Embryonic facial prominence (tissue), 1 donor: ENCODE results near the gene CMAS.
"Not testable (repeated sequence)": the region's sequence is repeated elsewhere in the genome, so short reads cannot be mapped to it uniquely, and the experiment has no call there.

Experiments
- DNase-seq: peaks from one replicate; pipeline ENCODE4 v3.0.0-alpha.2; 2016; ENCODE audit errors: extremely low spot score

The CMAS gene

DNA sequence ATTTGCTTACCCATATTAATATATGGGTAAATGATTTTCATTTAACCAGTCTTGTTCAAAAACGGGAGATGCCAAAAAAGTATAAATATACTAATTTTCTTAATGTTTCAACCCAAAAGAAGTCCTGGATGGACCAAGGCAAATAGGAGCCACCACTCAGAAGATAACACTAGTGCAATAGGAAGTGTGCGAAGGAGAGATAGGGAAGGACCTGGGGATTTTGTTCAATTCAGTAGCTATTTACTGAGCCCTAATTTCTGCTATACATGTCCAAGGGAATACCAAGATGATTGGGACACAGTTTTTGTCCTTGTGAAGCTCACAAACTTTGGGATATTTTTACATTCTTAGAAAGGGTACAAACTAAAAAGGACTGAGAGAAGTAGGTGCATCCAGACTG lies 1.5 kb downstream of the CMAS start:
- DNase-seq = no peak

DNA sequence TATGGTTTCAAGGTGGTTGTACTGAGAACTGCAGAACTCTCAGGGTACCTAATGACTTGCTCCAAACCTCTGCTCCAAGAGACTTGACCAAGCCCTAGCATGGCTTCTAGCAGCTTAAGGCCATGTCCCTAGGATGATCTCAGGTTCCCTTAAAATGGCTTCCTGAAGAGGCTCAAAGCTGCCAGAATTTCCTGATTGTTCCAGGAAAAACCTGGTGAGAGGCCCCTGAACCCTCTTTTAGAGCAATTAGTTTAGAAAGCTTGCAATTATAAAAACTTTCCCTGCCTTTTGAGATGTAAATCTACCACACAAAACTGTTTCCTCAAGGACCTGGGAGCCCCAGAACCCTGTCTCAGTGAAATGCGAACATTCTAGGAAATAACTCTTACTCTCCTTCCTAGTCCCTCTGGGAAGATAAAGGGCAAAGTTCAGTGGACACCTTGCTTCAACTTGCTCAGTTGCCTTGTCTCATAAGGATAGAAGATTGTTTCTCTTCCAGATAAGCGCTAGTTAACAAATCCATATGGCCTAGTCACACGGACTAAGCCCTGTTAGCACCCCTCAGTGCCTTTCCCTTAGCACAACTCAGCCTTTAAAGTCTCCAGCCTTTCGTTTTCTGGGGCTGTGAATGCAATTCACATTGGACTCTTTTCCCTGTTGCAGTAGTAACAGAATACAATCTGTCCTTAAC lies 2.5 kb downstream of the CMAS start:
- DNase-seq = no peak

DNA sequence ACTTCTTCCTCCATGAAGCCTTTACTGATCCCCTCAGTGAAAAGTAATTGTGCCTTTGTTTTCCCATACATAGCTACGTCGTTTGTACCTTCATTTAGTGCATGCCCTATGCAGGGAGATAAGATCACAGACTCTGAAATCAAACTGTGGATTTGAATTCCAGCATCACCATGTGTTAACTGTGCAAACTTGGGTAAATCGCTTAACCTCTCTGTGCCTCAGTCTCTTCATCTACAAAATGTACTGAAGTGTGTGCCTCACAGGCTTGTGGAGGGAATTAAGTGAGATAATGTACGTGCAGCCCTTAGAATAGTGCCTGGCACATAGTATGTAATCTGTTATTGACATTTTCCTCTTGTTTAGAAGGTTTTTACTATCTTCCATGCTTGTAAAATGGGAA lies 4.1 kb downstream of the CMAS start:
- no peak for DNase-seq

DNA sequence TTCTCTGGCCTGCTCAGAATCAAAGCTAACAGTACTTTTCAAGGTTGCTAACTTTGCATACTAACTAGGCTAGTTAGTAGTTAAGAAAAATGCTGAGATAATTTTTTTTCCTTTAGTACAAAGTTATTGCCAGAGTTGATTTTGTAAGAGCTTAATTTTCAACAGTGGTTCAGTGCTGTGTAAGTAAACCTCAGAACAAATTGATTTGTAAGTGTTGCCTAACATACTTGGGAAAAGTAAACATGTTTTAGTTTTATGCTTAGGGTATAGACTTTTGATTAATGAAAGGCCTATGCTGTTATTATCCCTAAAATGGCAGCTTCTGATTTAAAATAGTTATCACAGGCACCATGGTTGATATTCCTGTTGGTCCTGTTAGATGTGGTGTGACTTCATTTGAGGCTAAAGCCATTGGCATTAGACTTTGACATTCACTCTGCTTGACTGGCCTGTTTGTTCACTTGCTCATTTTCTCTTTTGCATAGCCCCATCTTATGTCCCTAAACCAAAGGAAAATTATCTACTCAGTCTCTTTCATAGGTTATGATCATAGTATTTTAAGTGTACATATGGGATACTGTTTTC lies 5.2 kb downstream of the CMAS start:
- DNase-seq = no peak

DNA sequence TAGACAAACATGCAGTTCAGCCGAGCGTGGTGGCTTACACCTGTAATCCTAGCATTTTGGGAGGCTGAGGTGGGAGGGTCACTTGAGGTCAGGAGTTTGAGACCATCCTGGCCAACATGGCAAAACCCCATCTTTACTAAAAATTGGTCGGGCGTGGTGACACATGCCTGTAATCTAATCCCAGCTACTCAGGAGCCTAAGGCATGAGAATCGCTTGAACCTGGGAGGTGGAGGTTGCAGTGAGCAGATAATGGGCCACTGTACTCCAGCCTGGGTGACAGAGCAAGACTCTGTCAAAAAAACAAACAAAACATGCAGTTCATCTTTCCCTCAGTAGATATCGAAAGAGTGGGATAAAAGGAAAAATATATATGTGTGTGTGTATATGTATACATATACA lies 7.0 kb downstream of the CMAS start:
- not testable (repeated sequence) for DNase-seq

DNA sequence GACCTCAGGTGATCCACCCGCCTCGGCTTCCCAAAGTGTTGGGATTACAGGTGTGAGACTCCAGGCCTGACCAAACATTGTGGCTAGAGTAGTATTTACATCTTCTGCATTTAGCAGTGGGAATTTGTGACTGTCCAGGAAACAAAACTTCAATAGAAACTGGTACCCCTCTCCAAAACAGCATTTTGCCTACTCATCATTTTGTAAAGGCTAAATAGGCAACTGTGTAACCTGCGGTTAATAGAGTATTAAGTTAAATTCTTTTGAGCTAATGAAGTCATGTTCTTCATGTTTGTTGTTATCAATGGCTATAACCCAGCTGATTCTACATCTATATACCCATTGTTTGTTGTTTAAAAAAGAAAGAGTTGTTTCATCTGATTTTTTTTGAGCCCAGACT lies 8.1 kb downstream of the CMAS start:
- DNase-seq = no peak

DNA sequence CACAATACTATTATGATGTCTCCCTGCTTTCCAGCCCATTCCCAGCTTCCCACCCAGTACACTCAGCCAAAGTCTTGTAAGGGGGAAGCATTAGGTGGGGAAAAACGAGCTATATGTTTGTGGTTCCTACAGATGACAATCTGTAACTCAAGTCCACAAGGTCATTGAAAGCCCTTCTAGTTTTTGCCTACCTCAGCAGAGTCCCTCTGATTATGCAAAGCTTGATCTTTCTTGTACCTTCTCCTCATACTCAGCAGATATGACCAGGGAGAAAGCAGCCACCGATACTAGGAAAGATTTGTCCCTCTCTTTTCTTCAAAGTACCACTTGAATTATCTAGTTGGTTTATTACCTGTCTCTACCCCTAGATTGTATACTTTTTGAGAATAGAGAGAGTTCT lies 10.6 kb downstream of the CMAS start:
- no peak for DNase-seq

DNA sequence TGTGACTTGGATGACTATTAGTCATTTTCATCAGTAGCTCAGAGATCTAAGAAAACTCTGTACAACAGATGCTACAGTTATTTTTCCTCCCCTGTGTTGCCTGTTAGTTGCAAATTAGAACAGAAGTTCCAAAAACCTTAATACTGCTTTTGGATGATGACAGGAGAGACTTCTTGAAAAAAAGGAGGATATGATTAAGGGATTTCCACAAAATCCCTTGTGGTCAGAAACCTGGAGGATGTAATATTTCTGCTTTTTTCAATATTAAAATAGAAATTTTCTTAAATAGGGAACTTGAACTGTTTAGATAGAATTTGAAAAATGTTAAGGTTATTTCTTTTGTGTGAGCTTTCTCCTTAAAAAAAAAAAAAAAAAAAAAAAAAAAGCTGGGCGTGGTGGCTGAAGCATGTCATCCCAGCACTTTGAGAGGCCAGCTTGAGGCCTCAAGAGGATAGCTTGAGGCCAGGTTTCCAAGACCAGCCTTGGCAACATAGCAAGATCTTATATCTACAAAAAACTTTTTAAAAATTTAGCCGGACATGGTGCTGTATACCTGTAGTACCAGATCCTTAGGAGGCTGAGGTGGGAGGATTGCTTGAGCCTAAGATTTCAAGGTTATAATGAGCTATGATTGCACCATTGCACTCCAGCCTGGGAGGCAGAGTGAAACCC lies 14.1 kb downstream of the CMAS start:
- no peak for DNase-seq

DNA sequence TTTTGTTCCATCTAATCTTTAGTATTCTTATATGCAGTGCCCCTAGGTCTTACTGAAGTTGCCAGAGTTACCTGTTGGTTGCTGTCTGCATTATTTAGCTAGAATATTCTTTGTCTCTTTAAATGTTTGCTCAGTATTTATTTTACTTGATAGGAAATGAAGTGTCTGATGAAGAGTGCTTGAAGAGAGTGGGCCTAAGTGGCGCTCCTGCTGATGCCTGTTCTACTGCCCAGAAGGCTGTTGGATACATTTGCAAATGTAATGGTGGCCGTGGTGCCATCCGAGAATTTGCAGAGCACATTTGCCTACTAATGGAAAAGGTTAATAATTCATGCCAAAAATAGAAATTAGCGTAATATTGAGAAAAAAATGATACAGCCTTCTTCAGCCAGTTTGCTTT lies 18.9 kb downstream of the CMAS start:
- DNase-seq = no peak

DNA sequence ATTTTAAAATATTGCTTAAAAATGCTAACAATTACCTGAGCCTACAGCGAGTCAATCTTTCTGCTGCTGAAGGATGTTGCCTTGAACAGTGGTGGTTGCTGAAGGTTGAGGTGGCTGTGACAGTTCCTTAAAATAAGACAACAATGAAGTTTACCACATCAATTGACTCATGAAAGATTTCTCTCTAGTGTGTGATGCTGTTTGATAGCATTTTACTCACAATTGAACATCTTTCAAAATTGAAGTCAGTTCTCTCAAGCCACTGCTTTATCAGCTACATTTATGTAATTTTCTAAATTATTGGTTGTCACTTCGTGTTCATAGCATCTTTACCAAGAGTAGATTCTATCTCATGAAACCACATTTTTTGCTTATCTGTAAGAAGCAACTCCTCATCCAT lies 20.3 kb downstream of the CMAS start:
- DNase-seq = no peak

DNA sequence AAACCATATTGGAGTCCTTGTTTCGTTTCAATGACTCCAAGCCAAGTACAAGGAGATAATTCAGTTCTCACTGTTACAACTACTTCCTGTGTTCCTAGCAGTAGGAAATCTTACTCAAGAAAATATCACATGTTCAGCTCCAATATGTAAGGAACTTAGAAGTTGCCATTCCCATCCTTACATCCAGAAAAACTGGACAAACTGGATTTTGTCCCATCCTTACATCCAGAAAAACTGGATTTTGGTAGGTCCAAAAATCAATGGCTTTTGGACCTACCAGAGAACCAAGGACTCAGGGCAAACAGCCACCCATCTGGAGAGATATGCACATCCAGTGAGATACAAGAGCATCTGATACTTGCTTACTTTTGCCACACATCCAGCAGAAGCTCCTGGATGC lies 23.8 kb downstream of the CMAS start:
- no peak for DNase-seq

DNA sequence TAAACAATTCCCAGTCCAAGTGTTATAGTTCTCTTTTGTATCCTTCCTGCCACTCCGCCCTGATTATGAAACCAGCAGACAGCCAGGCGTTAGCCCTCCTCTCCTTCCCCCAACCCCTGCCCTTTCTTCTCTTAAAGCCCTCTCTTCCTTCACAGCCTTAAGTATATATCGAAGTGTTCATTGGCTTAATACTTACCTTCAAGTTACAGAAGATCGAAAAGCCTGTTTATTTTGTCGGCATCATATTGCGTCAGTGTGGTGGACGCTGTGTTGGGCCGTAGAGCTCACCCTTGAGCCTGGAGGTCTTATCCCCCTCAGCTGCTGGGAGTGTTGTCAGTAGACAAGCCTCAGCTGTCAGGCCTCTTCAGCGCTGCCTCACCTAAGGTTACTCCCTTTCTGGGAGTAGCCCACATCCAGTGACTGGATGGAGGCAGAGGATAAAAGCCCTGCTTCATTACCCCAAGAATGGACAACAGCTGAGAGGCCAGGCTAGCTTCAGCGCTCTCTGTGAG lies 36.2 kb downstream of the CMAS start:
- no peak for DNase-seq

DNA sequence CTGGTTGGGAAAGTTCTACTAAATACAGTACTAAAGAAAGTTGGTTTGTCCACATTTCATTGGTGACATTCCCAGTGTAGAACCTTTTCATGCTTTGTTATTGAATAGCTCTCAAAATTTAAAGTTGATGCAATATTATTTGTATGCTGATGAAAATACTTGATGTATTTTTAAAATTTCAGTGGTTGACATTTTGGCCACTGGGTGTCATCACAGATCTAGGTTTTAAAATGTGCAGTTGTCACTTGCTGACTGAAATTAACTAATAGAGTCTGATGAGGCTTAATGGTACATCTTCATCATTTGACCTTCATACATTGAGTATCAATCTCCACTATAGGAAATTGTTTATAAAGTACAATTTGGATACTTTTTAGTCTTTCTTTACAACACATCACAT lies 37.1 kb downstream of the CMAS start:
- DNase-seq = peak; percentile 14

DNA sequence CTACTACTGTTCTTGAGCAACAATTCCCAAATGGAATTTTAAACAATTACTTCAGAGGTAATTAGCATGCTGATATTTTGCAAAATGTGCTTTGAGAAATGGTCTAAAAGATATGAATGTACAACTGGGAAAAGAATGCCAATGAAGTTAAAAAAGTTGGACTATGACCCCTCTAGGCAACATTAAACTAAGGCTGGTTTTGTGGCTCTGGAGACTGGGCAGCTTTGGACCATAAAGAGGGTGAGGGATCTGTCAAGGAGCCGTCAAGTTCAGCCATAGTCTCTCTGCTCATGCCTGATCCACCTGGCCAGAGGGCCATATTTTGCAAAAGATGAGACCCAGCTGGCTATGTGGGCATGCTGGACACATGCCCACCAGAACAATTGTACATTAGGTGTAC lies 38.8 kb downstream of the CMAS start:
- no peak for DNase-seq

DNA sequence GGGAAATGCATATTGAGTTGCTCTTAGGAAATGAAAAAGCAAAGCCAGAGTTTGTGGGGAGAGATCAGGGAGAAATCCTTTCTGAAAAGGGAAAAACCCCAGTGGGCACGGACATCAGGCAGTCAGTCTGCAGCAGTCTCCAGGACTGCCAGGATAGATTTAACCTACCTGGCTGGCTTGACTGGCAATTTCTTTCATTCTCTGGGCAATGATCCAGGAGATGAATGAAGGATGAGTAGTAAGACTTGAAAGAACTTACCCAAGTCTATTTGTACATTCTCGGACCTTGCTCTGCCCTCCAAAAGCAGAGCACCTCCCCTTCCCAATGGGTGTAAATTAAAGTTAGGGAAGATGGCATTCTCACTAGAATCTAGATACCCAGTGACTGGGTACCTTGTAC lies 42.9 kb downstream of the CMAS start:
- no peak for DNase-seq

DNA sequence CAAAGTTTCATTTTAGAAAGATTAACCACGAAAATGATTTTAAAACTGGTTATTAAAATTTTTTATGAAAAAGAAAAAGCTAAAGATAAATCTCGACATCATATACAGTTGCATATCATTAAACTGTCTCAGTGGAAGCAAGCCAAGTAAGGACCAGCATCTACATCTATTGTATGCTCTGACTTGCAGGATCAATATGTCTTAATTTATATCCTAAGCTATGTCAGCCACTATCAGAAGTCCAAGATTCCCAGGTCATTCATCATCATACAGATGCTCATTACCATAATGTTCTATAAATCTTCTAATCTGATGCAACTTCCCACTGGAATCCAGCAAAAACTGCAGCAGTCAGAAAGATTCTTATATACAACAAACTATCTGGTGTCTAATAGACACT lies 43.5 kb downstream of the CMAS start:
- DNase-seq = no peak

DNA sequence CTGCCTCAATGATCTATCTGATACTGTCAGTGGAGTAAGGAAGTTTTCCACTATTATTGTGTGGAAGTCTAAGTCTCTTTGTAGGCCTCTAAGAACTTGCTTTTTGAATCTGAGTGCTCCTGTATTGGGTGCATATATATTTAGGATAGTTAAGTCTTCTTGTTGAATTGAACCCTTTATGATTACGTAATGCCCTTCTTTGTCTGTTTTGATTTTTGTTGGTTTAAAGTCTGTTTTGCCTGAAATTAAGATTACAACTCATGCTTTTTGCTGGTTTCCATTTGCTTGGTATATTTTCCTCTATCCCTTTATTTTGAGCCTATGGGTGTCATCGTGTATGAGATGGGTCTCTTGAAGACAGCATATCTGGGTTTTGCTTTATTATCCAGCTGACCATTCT lies 53.0 kb downstream of the CMAS start:
- DNase-seq = not testable (repeated sequence)

DNA sequence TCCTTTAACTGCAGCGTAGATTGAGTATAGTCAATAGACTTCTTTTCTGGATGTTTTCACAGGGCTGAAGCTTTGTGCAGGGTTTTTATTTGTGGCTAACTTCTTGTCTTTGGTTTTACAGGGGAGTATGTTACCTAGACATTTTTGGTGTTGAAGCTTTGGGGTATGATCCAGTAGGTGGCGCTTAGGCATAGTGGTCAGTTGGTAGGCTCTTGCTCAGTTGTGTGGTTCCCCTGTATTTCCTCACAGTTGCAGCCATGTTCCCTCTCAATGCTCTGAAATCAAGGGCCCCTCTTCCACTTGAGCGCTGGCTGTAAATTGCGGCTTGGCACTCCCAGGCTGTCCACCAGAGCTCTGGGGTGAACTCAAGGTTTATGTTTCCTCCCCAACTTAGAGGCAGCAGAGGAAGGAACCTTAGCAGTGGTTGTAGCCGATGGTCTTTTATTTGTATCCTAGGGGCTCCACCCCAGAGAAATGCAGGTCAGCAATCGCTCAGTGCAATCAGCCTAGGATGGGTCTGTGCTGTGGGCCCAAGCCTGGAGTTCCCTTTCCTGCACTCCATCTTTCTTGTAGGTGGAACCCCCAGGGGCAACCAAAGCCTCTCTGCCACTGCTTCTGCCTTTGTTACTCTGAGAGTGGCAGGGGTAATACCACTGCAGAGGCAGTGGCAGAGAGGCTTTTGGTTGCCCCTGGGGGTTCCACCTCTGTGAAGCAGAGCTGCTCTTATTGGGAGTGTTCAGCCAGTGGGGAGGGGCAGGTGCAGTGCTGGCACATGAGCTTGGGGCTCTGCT lies 55.1 kb downstream of the CMAS start:
- no peak for DNase-seq

DNA sequence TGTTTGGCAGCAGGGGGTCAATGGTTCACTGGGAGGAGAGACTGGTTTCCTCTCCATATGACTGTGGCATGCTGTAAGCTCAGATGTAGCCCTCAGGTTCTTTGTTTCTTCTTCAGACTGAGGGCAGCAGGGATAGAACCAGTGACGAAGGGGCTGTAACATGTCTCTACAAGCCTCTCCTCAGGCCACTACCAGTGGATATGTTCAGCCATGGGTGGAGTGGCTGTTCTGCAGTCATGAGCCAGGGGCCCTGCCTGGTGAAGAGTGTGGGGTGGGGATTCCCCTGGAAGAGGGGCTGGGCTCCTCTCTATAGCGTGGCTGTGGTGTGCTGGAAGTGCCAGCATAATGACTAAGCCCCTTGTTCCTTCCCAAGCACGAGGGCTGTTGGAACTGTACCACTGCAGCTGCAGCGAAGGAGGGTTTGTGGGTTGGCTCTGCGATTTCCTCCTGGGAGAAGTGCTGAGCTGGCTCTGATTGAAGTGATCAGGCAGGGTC lies 55.8 kb downstream of the CMAS start:
- DNase-seq = no peak

DNA sequence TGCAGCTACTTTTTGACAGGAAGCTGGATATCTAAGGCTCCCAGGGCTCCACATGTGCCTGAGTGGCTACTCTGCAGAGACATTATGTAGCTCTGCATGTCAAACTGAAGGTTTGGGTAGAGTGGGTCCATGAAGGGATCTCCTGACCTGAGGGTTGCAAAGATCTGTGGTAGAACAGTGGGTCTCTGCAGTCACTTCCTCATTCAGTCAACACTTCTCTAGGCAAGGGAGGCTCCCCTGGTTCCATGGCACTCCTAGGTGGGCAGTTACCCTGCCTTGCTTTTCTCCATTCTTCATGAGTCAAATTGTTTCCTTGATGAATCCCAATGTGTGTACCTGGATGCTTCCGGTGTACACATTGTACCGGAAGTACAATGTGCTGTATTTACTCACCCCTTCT lies 57.4 kb downstream of the CMAS start:
- DNase-seq = no peak

DNA sequence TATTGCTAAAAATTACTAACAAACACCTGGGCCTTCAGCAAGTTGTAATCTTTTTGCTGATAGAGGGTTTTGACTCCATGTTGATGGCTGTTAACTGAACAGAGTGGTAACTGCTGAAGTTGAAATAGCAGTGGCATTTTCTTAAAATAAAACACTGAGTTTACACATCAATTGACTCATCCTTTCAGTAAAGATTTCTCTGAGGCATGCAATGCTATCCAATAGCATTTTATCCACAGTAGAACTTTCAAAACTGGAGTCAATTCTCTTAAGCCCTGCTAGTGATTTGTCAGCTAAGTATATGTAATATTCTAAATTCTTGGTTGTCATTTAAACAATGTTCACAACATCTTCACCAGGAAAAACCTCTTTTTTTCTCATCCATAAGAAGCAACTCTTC lies 59.5 kb downstream of the CMAS start:
- no peak for DNase-seq

DNA sequence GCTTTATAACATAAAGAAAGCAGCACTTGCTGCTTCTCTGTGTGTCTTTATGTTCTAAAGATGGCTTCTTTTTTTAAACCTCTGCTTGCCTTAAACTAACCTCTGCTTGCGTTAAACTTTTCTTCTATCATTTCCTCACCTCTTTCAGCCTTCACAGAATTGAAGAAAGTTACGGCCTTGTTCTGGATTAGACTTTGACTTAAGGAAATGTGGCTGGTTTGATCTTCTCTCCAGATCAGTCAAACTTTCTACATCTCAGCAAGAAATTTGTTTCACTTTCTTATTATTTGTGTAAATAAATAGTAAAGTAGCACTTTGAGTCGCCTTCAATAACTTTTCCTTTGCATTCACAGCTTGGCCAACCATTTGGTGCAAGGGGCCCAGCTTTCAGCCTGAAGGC lies 64.2 kb downstream of the CMAS start:
- no peak for DNase-seq
